Amniotic stem cell (primary cell): ENCODE data around the gene TGFB2.
"Not testable (repeated sequence)": the region's sequence is repeated elsewhere in the genome, so short reads cannot be mapped to it uniquely, and the experiment has no call there.

ENCODE experiments used
- DNase-seq: peaks from one replicate; lab custom pipeline; 2025; lab: John Stamatoyannopoulos, UW

The TGFB2 gene

DNA sequence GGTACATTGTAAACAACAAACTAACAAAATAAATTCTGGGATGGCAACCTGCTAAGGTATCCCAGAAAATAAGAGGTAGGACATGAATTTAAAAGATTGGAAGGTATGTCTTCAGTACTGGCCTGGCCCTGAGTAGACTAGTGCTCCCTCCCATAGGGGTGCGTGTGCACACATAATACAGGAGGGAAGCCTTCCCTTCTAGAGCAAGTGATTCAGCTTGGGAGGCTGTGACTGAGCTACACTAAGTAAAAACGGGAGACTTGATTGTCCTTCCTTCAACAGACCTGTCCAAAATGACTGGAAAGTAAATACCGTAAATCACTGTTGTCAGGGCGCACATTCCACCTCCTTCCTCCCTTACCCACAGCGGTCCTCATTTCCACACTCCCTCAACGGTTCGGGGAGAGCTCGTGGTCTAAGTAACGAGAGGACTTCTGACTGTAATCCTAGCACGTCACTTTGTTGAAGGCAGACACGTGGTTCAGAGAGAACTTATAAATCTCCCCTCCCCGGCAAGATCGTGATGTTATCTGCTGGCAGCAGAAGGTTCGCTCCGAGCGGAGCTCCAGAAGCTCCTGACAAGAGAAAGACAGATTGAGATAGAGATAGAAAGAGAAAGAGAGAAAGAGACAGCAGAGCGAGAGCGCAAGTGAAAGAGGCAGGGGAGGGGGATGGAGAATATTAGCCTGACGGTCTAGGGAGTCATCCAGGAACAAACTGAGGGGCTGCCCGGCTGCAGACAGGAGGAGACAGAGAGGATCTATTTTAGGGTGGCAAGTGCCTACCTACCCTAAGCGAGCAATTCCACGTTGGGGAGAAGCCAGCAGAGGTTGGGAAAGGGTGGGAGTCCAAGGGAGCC, at the start of gene TGFB2:
Gene TGFB2, plus strand, starts transcription at position 523 of the 859 bp plus-strand sequence. CDS start 1,366 bp downstream, outside the sequence.
- no peak for DNase-seq

DNA sequence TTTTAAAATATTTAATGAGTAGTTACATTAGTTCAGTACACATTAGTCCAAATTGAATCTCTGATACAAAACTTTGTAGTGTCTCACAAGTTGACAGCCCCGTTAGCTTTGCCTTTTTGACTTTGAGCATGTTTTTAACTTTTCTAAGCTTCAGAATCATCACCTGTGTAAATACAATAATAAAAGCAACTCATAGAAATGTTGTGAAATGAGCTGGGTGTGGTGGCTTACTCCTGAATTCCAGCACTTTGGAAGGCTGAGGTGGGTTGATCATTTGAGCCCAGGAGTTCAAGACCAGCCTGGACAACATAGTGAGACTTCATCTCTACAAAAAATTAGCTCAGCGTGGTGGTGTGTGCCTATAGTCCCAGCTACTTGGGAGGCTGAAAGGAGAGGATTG, 49.0 kb upstream of the TGFB2 start:
- DNase-seq, result no peak

DNA sequence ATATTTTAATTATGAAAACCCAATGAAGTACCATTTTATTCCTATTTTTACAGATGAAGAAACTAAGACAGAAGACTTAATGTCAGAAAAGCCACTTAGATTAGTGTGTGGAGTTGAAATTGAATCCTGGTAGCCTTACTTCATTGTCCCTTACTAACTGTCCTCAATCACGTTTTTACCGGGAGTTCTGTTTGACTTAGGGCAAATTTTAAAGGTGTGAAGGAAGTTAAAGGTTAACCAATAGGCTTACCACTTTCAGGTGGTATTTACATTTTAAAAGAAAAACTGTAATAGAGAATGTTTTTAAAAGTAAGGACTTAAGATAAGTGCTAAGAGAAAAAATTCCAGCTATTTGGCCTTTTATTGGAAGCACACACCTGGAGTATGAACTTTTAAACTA, 47.7 kb upstream of the TGFB2 start:
- DNase-seq, result no peak

DNA sequence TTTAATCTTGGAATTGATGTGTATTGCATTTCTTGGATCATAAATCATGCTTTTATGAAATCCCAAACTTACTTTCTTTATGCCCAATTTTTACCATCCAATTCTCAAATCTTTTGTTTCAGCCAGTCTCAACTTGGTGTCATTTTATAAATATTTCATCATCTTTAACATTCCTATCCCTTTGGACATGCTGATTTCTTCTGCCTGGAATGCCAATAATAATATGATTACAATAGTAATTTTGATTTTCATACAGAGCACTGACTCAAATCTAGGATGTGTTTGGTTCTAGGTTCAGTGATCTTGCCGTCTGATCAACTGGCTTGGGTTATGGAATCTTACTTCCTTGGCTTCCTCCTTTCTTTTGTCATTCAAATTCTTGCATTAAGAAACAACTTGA, 47.3 kb upstream of the TGFB2 start:
- no peak for DNase-seq

DNA sequence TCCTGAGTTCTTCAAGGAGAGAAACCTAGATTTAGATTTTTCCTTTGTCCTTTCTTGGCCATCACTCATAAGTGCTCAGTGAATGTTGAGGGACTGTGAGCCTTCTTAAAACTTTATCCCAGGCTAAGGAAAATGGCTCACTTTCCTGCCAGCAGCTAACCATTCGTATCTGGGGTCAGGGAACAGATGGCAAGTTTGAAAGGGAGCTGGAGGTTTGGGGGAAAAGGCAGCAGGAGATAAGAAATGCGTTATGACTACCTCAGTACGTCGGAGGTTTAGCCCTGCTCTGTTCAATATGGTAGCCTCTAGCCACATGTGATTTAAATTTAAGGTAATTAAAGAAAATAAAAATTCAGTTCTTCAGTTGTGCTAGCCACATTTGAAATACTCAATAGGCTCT, 46.7 kb upstream of the TGFB2 start:
- DNase-seq, result no peak

DNA sequence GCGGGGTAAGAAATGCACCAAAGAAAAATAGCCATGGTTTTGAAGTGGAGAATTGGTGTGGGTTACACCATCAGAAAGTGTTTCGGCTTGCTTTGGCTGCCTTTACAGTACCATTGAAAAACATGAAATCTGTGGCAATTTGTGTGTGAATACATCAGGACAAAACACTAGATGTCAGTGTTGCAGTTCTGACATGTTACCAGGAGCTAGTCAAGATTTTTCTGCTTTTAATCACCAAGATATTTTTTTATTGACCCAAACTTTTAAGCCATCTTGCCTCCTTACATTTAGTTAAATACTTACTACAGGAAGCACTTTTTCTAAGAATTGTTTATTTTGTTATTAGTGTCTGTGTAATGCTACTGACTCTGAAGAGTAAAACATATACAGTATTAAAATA, 45.7 kb upstream of the TGFB2 start:
- DNase-seq, result peak; percentile 33

DNA sequence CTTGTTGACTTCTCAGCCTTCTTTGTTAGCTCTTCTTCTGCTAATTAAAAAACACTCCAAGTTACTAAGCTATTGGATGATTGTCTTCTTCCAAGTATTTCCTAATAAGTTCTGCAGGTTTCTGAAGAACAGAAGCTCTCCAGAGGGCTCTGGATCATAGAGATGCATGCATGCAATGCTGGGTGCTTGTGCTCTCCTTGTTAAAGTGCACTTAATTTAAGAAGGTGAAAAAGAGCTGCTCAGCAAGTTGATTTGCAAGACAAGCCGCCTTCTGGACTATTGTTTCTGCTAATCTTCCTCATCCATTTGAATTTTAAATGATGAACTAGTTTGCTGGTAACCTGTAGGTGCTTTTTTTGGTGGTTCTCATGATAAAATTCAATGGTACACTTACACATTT, 43.9 kb upstream of the TGFB2 start:
- no peak for DNase-seq

DNA sequence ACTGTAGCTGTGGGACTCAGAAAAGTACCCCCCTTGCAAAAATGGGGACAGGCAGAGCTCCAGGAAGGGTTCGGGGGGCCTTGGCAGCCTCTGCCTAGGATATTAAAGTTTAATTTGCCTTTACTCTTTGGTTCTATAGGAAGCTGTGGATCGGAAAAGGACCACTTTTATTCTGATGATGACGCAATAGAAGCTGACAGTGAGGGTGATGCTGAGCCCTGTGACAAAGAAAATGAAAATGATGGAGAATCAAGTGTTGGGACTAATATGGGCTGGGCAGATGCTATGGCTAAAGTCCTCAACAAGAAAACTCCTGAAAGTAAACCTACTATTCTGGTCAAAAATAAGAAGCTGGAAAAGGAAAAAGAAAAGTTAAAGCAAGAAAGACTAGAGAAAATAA, 43.0 kb upstream of the TGFB2 start:
- DNase-seq, result no peak

DNA sequence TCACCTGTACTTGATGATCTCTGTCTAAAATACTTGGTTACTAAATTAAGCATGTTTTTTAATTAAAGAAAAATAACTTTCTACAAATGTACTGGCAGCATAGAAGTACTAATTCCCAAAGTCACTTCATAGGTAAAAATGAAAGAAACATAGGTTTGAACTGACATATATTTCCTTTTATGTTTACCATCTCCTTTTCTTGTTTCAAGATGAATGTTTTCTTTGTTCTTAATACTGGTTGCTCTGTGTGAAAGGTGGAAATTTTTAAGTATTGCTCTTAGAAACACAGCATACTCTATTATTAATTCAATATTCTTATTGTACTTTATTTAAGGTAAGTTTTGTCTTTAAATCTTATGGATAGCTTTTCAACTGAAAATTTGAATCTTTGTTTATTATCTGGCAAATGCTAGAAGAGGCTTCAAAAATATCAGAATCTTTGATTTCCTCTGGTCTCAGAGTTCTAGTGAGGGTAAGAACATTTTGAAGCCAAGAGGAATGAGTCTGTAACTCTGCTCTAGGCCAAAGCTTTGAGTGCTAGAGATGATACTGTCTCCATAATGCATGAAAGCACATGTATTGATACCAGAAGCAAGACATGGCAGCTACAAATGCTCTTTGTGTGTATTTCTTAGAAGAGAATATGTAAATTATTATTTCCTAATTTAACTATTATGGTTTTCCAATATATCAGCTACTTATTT, 41.8 kb upstream of the TGFB2 start:
- DNase-seq, result no peak

DNA sequence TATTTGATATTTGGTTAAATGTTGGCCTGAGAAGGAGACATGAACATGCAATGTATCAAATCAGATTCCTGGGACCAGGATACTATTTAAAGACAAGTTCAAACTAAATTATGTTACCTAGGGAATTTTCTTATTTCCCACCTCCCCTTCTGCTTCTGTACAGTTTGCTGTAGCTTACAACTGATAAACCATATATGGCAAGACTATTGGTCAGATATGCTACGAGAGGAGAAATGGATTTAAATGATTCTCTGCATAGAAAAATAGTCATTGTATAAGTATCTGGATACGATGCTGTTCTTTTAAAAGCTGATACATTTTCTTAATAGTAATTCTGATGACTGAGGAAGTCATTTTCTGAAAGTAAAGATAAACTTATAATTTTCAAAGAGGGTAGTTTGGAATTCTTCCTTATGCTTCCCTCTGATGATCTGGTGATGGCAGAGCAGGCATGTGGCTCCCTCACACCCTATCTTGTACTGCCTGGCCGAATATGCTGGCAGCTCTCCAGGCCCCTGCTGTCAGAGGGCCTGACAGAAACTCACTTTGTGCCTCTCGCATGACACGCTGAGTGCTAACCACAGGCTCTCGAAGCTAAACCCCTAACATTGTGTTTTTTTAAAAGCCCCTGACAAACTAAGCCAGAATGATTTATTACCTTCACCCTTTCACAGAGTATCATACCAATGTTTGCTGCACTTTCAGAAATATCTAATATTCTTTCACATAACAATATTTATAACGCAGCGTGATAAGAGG, 40.7 kb upstream of the TGFB2 start:
- no peak for DNase-seq

DNA sequence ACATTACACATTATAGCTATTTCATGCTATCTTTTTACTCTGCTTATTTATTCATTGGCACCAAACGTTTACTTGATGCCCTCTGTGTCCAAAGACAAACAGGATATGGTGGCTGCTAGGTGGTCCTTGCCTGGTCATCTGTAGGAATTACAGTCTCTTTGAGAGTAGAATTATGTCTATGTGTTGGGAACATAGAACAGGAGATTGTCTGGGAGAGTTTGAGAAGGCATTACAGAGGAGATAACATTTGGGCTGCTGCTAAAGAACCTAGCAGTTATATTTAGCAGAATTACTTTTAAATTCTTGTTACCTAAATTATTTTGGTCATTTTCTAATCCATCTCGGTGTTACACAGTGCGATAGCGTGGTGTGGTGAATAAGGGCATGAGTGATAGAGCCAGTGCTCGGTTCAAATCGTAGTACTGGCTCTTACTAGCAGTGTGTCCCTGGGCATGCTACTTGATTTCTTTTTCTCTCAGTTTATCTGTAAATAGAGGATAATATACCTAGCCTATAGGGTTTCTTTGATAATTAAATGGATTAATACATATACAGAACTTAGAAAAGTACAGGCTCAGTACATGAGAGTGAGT, 39.6 kb upstream of the TGFB2 start:
- no peak for DNase-seq

DNA sequence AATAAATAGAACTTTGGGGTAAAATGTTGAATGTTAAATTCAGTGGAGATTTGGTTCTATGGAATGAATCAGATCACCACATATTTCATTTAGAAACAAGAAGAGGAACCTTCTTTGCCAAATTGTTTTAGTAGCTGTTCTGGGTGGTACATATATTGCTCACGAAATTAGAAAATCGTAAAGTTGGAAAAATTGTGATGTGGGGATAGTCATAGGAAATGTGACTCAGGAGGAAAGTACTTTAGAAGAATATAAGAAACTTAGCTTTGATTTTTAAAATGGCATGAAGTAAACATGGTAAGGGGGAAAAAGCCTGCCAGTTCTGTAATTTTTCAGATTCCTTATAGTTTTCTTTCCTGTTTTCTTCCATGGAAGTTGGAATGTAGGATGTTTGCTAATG, 32.6 kb upstream of the TGFB2 start:
- DNase-seq, result no peak

DNA sequence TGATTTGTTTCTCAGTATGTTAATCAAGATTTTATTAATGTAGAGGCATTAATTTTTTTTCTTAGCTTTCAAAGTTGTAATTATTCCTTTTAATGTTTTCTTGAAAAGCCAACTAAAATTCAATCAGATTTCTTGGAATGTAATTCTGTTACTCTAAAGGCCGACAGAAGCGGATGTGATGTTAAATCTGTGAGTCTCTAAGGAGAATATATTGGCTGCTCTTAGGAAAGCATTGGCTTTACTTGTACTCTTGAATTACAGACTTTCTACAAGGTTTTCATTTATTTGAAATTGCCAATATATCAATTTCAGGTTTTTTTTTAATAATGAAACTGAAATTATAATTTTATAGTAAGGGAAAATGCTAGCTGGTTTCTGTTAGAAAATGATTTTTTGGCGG, 30.8 kb upstream of the TGFB2 start:
- DNase-seq, result no peak

DNA sequence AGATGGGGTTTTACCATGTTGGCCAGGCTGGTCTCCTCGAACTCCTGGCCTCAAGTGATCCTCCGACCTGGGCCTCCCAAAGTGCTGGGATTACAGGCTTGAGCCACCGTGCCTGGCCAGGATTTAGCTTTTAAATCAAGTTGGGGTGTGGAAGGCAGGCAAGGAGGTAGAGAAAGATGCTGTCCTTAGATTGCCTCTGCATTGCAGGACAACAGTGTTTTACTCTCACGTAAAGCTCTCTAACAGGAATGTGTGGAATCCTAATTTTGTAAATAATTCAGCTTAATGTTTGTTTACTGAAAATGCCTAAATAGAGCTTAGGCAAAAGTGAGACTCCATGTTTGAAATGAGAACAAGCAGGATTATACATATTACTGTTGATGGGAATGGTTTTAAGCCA, 29.5 kb upstream of the TGFB2 start:
- no peak for DNase-seq

DNA sequence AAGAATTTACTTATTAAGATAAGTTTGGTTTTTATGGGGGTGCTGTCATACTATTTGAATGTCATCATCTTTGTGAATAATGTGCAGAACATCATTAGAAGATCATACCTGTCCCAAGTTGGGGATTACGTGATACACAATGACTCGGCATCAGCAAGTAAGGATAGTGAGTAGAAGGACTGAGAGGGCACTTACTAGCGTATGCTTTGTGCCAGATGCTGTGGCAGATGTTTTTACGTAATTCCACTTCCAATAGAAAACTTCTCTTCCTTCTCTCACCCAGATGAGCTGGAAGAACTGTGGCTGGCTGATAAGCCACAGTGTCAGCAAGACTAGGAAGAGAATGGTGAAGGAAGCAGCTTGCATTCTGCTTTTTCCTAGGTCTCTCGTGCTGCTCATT, 28.1 kb upstream of the TGFB2 start:
- DNase-seq, result no peak

DNA sequence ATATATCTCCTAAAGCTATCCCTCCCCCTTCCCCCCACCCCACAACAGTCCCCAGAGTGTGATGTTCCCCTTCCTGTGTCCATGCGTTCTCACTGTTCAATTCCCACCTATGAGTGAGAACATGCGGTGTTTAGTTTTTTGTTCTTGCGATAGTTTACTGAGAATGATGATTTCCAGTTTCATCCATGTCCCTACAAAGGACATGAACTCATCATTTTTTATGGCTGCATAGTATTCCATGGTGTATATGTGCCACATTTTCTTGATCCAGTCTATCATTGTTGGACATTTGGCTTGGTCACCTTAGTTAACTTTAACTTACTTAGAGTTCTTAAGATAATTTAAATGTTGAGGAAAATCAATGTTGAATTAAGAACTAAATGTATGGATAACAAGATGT, 25.0 kb upstream of the TGFB2 start:
- not testable (repeated sequence) for DNase-seq

DNA sequence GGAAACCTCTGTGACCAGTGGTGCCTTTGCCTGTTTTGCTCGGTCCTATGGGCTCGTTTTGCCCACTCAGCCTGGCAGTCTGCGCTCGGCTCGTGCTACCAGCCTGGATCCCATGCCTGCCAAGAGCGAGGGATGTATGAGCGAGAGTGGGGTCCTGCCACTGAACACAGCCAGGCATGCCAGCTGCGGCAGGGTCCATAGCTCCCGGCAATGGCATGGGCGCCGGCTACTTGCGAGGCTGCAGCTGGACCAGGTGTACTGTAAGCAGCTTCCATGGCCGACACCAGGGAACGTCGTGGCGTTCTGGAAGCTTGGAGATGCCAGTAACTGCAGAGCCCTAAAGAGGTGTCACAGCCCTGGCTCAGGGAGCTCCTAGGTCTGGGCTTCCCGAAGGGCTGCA, 22.4 kb upstream of the TGFB2 start:
- DNase-seq, result no peak

DNA sequence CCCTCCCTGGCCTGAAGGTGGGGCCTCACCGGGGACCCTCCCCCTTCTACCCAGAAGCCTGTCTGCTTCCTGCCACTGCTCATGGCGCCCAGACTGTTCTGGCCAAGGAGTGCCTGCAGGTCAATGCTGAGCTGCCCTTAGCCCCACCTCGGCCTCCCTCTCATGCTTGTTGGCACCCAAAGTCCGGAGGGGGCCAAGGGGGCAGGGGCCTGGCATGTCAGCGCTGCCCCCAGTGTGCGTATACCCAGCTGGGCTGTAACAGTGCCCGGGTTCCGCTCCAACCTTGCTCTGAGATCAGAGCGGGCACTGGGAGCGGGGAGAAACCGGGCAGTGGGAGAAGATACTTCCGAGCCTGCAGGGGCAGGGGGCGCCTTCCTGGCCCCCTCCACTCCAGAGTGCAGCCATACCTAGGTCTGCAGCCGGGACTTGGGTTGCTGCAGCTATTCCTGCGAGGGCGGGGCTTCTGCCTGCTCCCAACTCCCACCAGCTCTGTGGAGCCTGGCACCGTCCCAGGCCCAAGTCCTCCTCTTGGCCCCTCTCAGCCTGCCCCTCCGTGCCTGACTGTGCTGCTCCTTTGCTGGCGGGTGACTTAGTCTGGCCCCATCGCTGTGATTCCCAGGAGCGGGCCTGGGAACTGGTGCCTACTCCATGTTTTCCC, 21.4 kb upstream of the TGFB2 start:
- no peak for DNase-seq

DNA sequence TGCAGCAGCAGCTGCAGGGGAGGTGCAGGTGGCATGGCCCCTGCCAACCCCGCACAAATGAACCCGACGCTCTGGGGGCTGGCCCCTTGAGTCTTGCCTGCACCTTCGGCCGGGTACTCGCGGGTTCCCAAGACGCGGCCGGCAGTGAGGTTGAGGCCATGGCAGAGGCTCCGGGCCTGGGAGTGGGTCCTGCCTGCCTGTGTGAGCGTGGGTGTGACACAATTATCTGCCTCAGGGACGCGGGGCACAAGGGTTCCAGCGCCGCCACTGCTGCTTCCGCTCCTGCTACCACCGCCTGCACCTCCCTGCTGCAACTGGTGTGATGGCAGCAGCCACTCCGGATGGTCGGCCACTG, 20.9 kb upstream of the TGFB2 start:
- DNase-seq, result no peak

DNA sequence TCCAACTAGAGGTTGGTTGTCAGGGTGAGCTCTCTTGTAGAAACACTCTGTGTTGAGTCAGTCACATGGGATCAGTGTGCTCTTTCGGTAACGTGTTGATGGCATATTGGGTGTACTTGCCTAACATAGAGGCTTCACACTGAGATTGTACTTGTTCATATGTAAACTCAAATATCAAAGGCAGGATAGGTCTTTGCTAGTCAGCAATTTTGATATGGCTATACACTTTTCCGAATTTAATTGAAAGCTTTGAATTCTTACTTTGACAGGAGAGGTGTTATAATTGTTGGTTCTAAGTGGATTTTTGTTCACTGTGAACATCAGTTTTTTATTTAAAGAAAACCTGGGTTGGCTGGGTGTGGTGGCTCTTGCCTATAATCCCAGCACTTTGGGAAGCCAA, 16.4 kb upstream of the TGFB2 start:
- no peak for DNase-seq

DNA sequence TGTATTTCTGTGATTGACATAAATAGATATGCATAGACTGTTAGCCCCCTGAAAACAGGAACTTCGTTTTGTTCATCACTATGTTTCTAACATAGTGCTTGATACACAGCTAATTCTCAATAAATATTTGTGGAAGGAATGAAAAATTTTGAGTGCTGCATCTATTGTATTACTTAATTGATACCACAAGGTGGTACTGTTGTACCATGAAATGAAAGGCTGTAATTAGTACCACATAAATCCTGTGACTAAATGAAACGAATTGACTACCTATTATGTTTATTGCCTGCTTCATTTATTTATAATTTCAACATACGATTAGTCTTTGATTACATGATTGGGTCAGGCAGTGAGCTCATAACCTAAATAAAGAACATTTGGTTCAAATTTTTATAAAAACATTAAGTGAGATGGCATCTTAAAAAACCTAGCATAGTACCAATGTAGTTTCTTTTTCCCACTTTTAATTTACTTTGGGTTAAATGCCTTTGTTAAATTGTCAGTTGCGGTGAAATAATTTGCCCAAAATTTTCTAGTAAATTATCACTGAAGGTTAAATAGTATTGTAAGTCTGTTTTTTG, 15.0 kb upstream of the TGFB2 start:
- no peak for DNase-seq

DNA sequence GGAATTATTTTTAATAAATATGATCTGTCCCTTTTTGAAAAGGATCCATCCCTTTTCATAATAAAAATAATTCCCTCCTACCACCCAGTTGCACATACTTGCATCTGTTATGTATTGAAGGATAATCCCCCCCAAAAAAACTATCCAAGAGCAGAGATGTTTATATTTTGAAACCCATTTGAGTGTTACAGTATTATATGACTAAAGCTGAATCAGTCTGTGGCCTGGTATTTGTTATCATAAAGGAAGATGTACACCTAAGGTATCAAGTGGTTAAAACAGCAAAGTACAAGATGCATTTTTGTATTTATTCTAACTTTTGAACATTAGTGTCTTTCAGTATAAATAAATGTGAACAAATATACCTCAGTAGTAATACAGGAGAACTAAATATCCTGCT, 12.7 kb upstream of the TGFB2 start:
- no peak for DNase-seq
